NCI-H510A treated with DMSO at 0.1 percent for 48 hours (cell line): ENCODE data around the gene ZCRB1.

Source experiments
- DNase-seq: peaks from one replicate; lab custom pipeline; 2025; lab: John Stamatoyannopoulos, UW

Gene ZCRB1

GRCh38 chr12:42277396-42278127 lies 48.3 kb downstream of the ZCRB1 start:
- no peak for DNase-seq

- no peak for DNase-seq
Observed at GRCh38 chr12:42275499-42275898, 50.4 kb downstream of the ZCRB1 start.

GRCh38 chr12:42273706-42274105 lies 52.2 kb downstream of the ZCRB1 start:
- DNase-seq = no peak

GRCh38 chr12:42270596-42270995 lies 55.3 kb downstream of the ZCRB1 start:
- no peak for DNase-seq

- no peak for DNase-seq
Observed at GRCh38 chr12:42267413-42268190, 58.3 kb downstream of the ZCRB1 start.

GRCh38 chr12:42266579-42267230 lies 59.2 kb downstream of the ZCRB1 start:
- DNase-seq = no peak

GRCh38 chr12:42262271-42262670 lies 63.6 kb downstream of the ZCRB1 start:
- no peak for DNase-seq
